HCT116 (cell line): ENCODE data around the gene ADARB2. TPM values are rescaled to one million over a fixed set of nuclear protein-coding genes. Genes with fewer than 3 reads are reported as not detected.

Experiments
- ATAC-seq: fragments of 200-7000 bp; cut with Tn5 transposase; 2 replicates; pipeline ENCODE4 v1.9.1; 2020; ENCODE audit warnings: mild to moderate bottlenecking, moderate library complexity
- BruUV-seq: library from RNA; stranded (reverse); fragments of 400-500 nt; replicated peaks from 2 replicates; lab custom pipeline; 2021; lab: Mats Ljungman, UMichigan
- CTCF ChIA-PET: fragments of 300-600 bp; sonication (Branson Sonifier 250); formaldehyde crosslinking; loops from one replicate; lab custom pipeline; 2021; ENCODE audit warnings: antibody characterized with exemption; lab: Charles Lee
- POLR2A ChIA-PET: fragments of 300-600, 350-600 bp; sonication (Branson Sonifier 250); formaldehyde crosslinking; loops from one replicate; lab custom pipeline; 2021; ENCODE audit warnings: antibody characterized with exemption; lab: Charles Lee
- RAD21 ChIA-PET, 2 experiments: fragments of 300-600 bp; sonication (Branson Sonifier 250); formaldehyde crosslinking; loops; one replicate each; lab custom pipeline; 2023; ENCODE audit warnings: low total read pairs in 2 of 2; ENCODE audit not compliant: uncharacterized antibody in 2 of 2, unreplicated experiment in 2 of 2, low non-redundant PET in 1 of 2; lab: Charles Lee
- DNase-seq: peaks from one replicate; pipeline ENCODE4 v3.0.0-alpha.2; 2010; ENCODE audit warnings: low read depth, low spot score
- H2AFZ ChIP-seq: fragments of 200-600 bp; shearing (Covaris generic), sonication (generic); 2 replicates; pipeline ENCODE4 v1.6.1; 2017; ENCODE audit warnings: low read depth, mixed run types, mixed read lengths, antibody characterized with exemption, low read length; ENCODE audit not compliant: poor library complexity, severe bottlenecking
- H3K27ac ChIP-seq: 2 replicates; pipeline ENCODE4 v1.5.1; 2012; ENCODE audit warnings: low read depth, low read length
- H3K27me3 ChIP-seq: fragments of 200-600 bp; sonication (generic); 2 replicates; pipeline ENCODE4 v1.6.1; 2016; ENCODE audit warnings: mixed run types, low read length, mixed read lengths; ENCODE audit not compliant: insufficient read depth
- H3K36me3 ChIP-seq, 2 experiments: fragments of 200-500 bp in 1 of 2; fragments of 200-600 bp in 1 of 2; sonication (Bioruptor generic) in 1 of 2; sonication (generic) in 1 of 2; 2 replicates each; pipeline versions ENCODE4 v1.5.1 to v1.6.1; 2014 to 2016; ENCODE audit warnings: low read length in 2 of 2, inconsistent platforms in 1 of 2, mixed read lengths in 1 of 2, mixed run types in 1 of 2; ENCODE audit not compliant: insufficient read depth in 2 of 2, control insufficient read depth in 1 of 2
- H3K4me1 ChIP-seq, 2 experiments: fragments of 200-600 bp in 1 of 2; sonication (generic) in 1 of 2; 2 replicates each; pipeline versions ENCODE4 v1.5.1 to v1.6.1; 2012 to 2017; ENCODE audit warnings: low read length in 2 of 2, inconsistent platforms in 1 of 2, mild to moderate bottlenecking in 1 of 2, mixed read lengths in 1 of 2, mixed run types in 1 of 2, moderate library complexity in 1 of 2; ENCODE audit not compliant: insufficient read depth in 2 of 2, control insufficient read depth in 1 of 2
- H3K4me2 ChIP-seq: fragments of 200-600 bp; sonication (generic); 2 replicates; pipeline ENCODE4 v1.6.1; 2017; ENCODE audit warnings: mixed run types, low read length, mixed read lengths
- H3K4me3 ChIP-seq, 2 experiments: fragments of 200-600 bp in 1 of 2; sonication (generic) in 1 of 2; replicated peaks in 1 of 2; 2 replicates each; pipeline ENCODE4 v1.5.1; 2011 to 2016; ENCODE audit warnings: low read length in 2 of 2, control low read depth in 1 of 2, low read depth in 1 of 2, mild to moderate bottlenecking in 1 of 2, mixed read lengths in 1 of 2, mixed run types in 1 of 2
- H3K79me2 ChIP-seq: fragments of 200-600 bp; sonication (generic); 2 replicates; pipeline ENCODE4 v1.6.1; 2017; ENCODE audit warnings: mild to moderate bottlenecking, mixed run types, low read length, moderate library complexity, mixed read lengths; ENCODE audit not compliant: insufficient read depth
- H3K9ac ChIP-seq: fragments of 200-600 bp; sonication (generic); 2 replicates; pipeline ENCODE4 v1.6.1; 2016; ENCODE audit warnings: low read length, mixed read lengths
- H3K9me2 ChIP-seq: fragments of 200-600 bp; sonication (generic), shearing (Covaris generic); 2 replicates; pipeline ENCODE4 v1.6.1; 2017; ENCODE audit warnings: mixed run types, mild to moderate bottlenecking, moderate library complexity; ENCODE audit not compliant: insufficient read depth
- H3K9me3 ChIP-seq, 2 experiments: fragments of 200-500 bp in 1 of 2; fragments of 200-600 bp in 1 of 2; sonication (Bioruptor generic) in 1 of 2; sonication (generic) in 1 of 2; 2 replicates each; pipeline ENCODE4 v1.6.1; 2014 to 2017; ENCODE audit warnings: low read length in 2 of 2, mixed read lengths in 2 of 2, inconsistent platforms in 1 of 2, low read depth in 1 of 2, mild to moderate bottlenecking in 1 of 2, mixed run types in 1 of 2, moderate library complexity in 1 of 2; ENCODE audit not compliant: control insufficient read depth in 1 of 2, insufficient read depth in 1 of 2
- H4K20me1 ChIP-seq: fragments of 200-600 bp; sonication (generic), shearing (Covaris generic); 2 replicates; pipeline ENCODE4 v1.6.1; 2017; ENCODE audit warnings: mixed run types, mild to moderate bottlenecking, moderate library complexity; ENCODE audit not compliant: insufficient read depth
- EGR1 ChIP-seq: IDR thresholded peaks from 2 replicates; pipeline ENCODE4 v1.6.1; 2012; ENCODE audit warnings: low read depth
- EZH2 ChIP-seq: fragments of 200-600 bp; sonication (generic); IDR thresholded peaks from 2 replicates; pipeline ENCODE4 v1.6.1; 2017; ENCODE audit warnings: antibody characterized with exemption, mixed run types
- EZH2phosphoT487 ChIP-seq: fragments of 200-600 bp; IDR thresholded peaks from 2 replicates; pipeline ENCODE4 v1.6.1; 2018; ENCODE audit warnings: antibody characterized with exemption, borderline replicate concordance
- FOSL1 ChIP-seq: IDR thresholded peaks from 2 replicates; pipeline ENCODE4 v1.6.1; 2012; ENCODE audit warnings: low read depth
- JUND ChIP-seq: IDR thresholded peaks from 2 replicates; pipeline ENCODE4 v1.6.1; 2012
- POLR2A ChIP-seq: IDR thresholded peaks from 2 replicates; pipeline ENCODE4 v1.7.0; 2011; ENCODE audit warnings: borderline replicate concordance; ENCODE audit not compliant: insufficient read depth, insufficient read length; ENCODE audit errors: extremely low read depth
- POLR2AphosphoS5 ChIP-seq: IDR thresholded peaks from 2 replicates; pipeline ENCODE4 v1.6.1; 2011; ENCODE audit warnings: mild to moderate bottlenecking, low read depth, low read length, moderate library complexity
- RAD21 ChIP-seq: IDR thresholded peaks from 2 replicates; pipeline ENCODE4 v1.6.1; 2012; ENCODE audit warnings: low read depth, mild to moderate bottlenecking
- SIN3A ChIP-seq: IDR thresholded peaks from 2 replicates; pipeline ENCODE4 v1.6.1; 2012; ENCODE audit warnings: low read depth
- YY1 ChIP-seq: IDR thresholded peaks from 2 replicates; pipeline ENCODE4 v1.6.1; 2011; ENCODE audit warnings: low read length, low read depth, moderate library complexity, mild to moderate bottlenecking; ENCODE audit not compliant: insufficient replicate concordance; ENCODE audit errors: extremely low read depth
- ZFX ChIP-seq: fragments of 450-650 bp; IDR thresholded peaks from 2 replicates; pipeline ENCODE4 v1.6.1; 2017
- intact Hi-C: fragments of 100-400 bp; cut with micrococcal nuclease; formaldehyde crosslinking; loops from 2 replicates; pipeline ENCODE4 v1.10.0; 2022
- total RNA-seq: library from RNA; stranded (reverse); gene quantifications from one replicate; pipeline ENCODE4 v1.2.1, GENCODE V29; 2021; ENCODE audit not compliant: unreplicated experiment
- TF ChIP-seq, protein P1 (sequence below): IDR thresholded peaks from 2 replicates; pipeline ENCODE4 v1.6.1; 2011; ENCODE audit warnings: mild to moderate bottlenecking, low read length, moderate library complexity; ENCODE audit not compliant: insufficient replicate concordance; ENCODE audit errors: extremely low read depth
- TF ChIP-seq, protein P2 (sequence below): IDR thresholded peaks from 2 replicates; pipeline ENCODE4 v1.6.1; 2012
- TF ChIP-seq, protein P3 (sequence below): IDR thresholded peaks from 2 replicates; pipeline ENCODE4 v1.6.1; 2012

The ADARB2 gene
- total RNA-seq, 1 experiment from 2014 or later: not detected

DNA sequence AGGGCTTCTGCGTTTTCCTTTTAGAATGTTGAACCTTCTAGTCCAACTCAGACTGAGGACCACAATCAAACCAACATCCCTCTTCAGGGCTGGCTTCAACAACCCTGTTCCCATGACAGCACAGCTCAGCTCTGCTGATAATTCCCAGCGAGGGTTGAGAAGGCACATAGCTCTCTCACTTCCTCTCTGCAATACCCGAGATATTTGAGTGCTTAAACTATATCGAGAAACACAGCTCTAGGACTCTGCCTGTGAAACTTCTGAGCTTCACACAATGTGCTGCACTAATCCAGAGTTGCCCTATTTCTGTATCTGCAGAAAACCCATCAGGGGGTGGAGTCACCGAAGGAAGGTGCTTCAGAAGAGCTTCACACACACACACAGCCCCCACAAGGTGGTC, 1.6 kb upstream of the ADARB2 start:
- Histone ChIP-seq H3K9me2 (no peaks in the 10 kb centered on the region), H4K20me1 (no peaks in the 10 kb centered on the region), H2AFZ (no peak overlapping the region), H3K27me3 (no peaks in the 10 kb centered on the region)
- ChIA-PET RAD21 (no interaction called here), POLR2A (no interaction called here)
- intact Hi-C loops: no loop called here
- TF ChIP-seq, protein P1, sequence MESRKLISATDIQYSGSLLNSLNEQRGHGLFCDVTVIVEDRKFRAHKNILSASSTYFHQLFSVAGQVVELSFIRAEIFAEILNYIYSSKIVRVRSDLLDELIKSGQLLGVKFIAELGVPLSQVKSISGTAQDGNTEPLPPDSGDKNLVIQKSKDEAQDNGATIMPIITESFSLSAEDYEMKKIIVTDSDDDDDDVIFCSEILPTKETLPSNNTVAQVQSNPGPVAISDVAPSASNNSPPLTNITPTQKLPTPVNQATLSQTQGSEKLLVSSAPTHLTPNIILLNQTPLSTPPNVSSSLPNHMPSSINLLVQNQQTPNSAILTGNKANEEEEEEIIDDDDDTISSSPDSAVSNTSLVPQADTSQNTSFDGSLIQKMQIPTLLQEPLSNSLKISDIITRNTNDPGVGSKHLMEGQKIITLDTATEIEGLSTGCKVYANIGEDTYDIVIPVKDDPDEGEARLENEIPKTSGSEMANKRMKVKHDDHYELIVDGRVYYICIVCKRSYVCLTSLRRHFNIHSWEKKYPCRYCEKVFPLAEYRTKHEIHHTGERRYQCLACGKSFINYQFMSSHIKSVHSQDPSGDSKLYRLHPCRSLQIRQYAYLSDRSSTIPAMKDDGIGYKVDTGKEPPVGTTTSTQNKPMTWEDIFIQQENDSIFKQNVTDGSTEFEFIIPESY: no peak
- TF ChIP-seq, protein P2, sequence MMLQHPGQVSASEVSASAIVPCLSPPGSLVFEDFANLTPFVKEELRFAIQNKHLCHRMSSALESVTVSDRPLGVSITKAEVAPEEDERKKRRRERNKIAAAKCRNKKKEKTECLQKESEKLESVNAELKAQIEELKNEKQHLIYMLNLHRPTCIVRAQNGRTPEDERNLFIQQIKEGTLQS: no peak
- TF ChIP-seq EZH2: no peak
- no peak for TF ChIP-seq EGR1
- no peak for TF ChIP-seq ZFX
- TF ChIP-seq JUND: no peak
- no peak for TF ChIP-seq YY1
- TF ChIP-seq, all 23 proteins: peak for 0
- ATAC-seq (no peak), DNase-seq (no peak)
- no peak overlapping the region for H3K4me2 ChIP-seq
- H3K4me1 ChIP-seq: no peaks in the 10 kb centered on the region
- no peaks in the 10 kb centered on the region for H3K36me3 ChIP-seq
- H3K9me3 ChIP-seq: no peaks in the 10 kb centered on the region
- H3K9ac ChIP-seq: no peak overlapping the region
- BruUV-seq: no TSS peak
- H3K4me3 ChIP-seq: no peak overlapping the region
- CTCF ChIA-PET: no interaction called here
- H3K27ac ChIP-seq: no peak overlapping the region
- H3K79me2 ChIP-seq: no peaks in the 10 kb centered on the region

DNA sequence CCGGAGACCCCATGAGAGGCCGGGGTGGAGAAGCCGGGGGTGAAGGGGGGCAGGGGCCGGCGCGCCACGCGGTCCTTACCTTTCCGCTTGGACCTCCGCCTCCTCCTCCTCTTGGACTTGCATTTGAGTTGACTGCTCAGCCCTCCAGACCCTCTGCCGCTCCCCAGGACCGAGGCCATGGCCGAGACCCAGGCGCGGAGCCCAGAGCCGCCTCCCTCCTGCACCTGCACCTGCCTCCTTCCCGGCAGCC, 428 bp downstream of the ADARB2 start:
- CTCF ChIA-PET: no interaction called here
- Histone ChIP-seq H3K4me3 (no peak overlapping the region), H3K79me2 (no peaks in the 10 kb centered on the region), H3K4me2 (no peak overlapping the region), H3K27ac (no peak overlapping the region), H3K9me2 (no peaks in the 10 kb centered on the region), H3K9me3 (no peaks in the 10 kb centered on the region), H3K36me3 (no peaks in the 10 kb centered on the region), H3K27me3 (no peaks in the 10 kb centered on the region), H2AFZ (no peak overlapping the region), H4K20me1 (no peaks in the 10 kb centered on the region), H3K9ac (no peak overlapping the region), H3K4me1 (no peaks in the 10 kb centered on the region)
- POLR2A ChIA-PET: no interaction called here
- DNase-seq (no peak), ATAC-seq (no peak)
- intact Hi-C loops: no loop called here
- RAD21 ChIA-PET: no interaction called here
- BruUV-seq: no TSS peak
- TF ChIP-seq FOSL1: no peak
- no peak for TF ChIP-seq POLR2A
- TF ChIP-seq YY1: no peak
- TF ChIP-seq, protein P3, sequence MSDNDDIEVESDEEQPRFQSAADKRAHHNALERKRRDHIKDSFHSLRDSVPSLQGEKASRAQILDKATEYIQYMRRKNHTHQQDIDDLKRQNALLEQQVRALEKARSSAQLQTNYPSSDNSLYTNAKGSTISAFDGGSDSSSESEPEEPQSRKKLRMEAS: no peak
- TF ChIP-seq POLR2AphosphoS5: no peak
- TF ChIP-seq RAD21: no peak
- no peak for TF ChIP-seq ZFX
- TF ChIP-seq SIN3A: no peak
- TF ChIP-seq EZH2phosphoT487: no peak
- TF ChIP-seq, protein P1: no peak
